GM18502 (cell line): ENCODE measurements around the gene DUSP22.

Source experiments
- ATAC-seq: cut with Tn5 transposase; IDR thresholded peaks from one replicate; pipeline ENCODE4 v1.9.1; 2021; ENCODE audit warnings: mild to moderate bottlenecking; ENCODE audit not compliant: unreplicated experiment, poor library complexity

Gene DUSP22

GRCh38 chr6:307065-307814, 15.0 kb downstream of the DUSP22 start:
- no peak for ATAC-seq

- ATAC-seq, result no peak
Observed at GRCh38 chr6:307874-308273, 15.6 kb downstream of the DUSP22 start.

GRCh38 chr6:308307-308706, 16.0 kb downstream of the DUSP22 start:
- ATAC-seq, result no peak

- no peak for ATAC-seq
Observed at GRCh38 chr6:308768-309167, 16.5 kb downstream of the DUSP22 start.

GRCh38 chr6:309947-310346, 17.7 kb downstream of the DUSP22 start:
- ATAC-seq, result no peak

- ATAC-seq, result no peak
Observed at GRCh38 chr6:310671-311070, 18.4 kb downstream of the DUSP22 start.

GRCh38 chr6:311679-312220, 19.5 kb downstream of the DUSP22 start:
- ATAC-seq, result no peak

- ATAC-seq, result no peak
Observed at GRCh38 chr6:313087-313486, 20.8 kb downstream of the DUSP22 start.

- ATAC-seq, result no peak
Observed at GRCh38 chr6:313917-314316, 21.6 kb downstream of the DUSP22 start.

GRCh38 chr6:314377-314776, 22.1 kb downstream of the DUSP22 start:
- no peak for ATAC-seq

- ATAC-seq, result no peak
Observed at GRCh38 chr6:315226-315625, 22.9 kb downstream of the DUSP22 start.

GRCh38 chr6:315921-316752, 23.9 kb downstream of the DUSP22 start:
- ATAC-seq, result no peak

- no peak for ATAC-seq
Observed at GRCh38 chr6:316753-317038, 24.4 kb downstream of the DUSP22 start.

GRCh38 chr6:317060-317447, 24.8 kb downstream of the DUSP22 start:
- ATAC-seq, result no peak

- peak; percentile 38 for ATAC-seq
Observed at GRCh38 chr6:317448-318144, 25.3 kb downstream of the DUSP22 start.

GRCh38 chr6:318243-318890, 26.1 kb downstream of the DUSP22 start:
- ATAC-seq, result no peak

- ATAC-seq, result peak; percentile 52
Observed at GRCh38 chr6:319177-320131, 27.2 kb downstream of the DUSP22 start.

GRCh38 chr6:320351-321157, 28.3 kb downstream of the DUSP22 start:
- no peak for ATAC-seq

- no peak for ATAC-seq
Observed at GRCh38 chr6:321158-321438, 28.8 kb downstream of the DUSP22 start.
